Ovary (tissue), 9 donors: ENCODE data around the gene ARID1B. TPM values are rescaled to one million over a fixed set of nuclear protein-coding genes. Genes with fewer than 3 reads are reported as not detected.

ENCODE experiments used
- DNase-seq, 5 donors: peaks; one replicate each; pipeline ENCODE4 v3.0.0-alpha.2; 2019 to 2020
- H3K27ac ChIP-seq, 2 donors: fragments of 200-600 bp; one replicate each; pipeline versions ENCODE4 v1.5.1 to v1.8.0; 2019 to 2022
- H3K27me3 ChIP-seq: fragments of 200-600 bp; one replicate; pipeline ENCODE4 v1.8.0; 2022
- H3K36me3 ChIP-seq: fragments of 200-600 bp; sonication (generic); one replicate; pipeline ENCODE4 v1.5.1; 2019
- H3K4me1 ChIP-seq: one replicate; pipeline ENCODE4 v1.8.1; 2013; ENCODE audit warnings: mild to moderate bottlenecking, moderate library complexity; ENCODE audit not compliant: insufficient read depth
- H3K4me3 ChIP-seq: fragments of 200-600 bp; sonication (generic); one replicate; pipeline ENCODE4 v1.5.1; 2017
- H3K9me3 ChIP-seq, 2 donors: fragments of 200-600 bp in 1 of 2; sonication (generic) in 1 of 2; one replicate each; pipeline versions ENCODE4 v1.5.1 to v1.8.1; 2013 to 2019; ENCODE audit warnings: mild to moderate bottlenecking in 1 of 2, moderate library complexity in 1 of 2
- EP300 ChIP-seq: sonication (generic); formaldehyde crosslinking; IDR thresholded peaks from one replicate; pipeline ENCODE4 v1.6.1; 2017; ENCODE audit warnings: antibody characterized with exemption
- POLR2A ChIP-seq: fragments of 450-650 bp; IDR thresholded peaks from one replicate; pipeline ENCODE4 v1.6.1; 2017; ENCODE audit warnings: antibody characterized with exemption, mild to moderate bottlenecking, moderate library complexity
- WGBS, 3 donors: extraction: QIAGEN DNeasy Blood & Tissue Kit in 1 of 3; methylation state at CpG; one replicate each; pipeline versions ENCODE4 v1.1.5 to v1.1.7; 2013 to 2017; 5-methylcytosine and 5-hydroxymethylcytosine counted together
- intact Hi-C, 4 donors: fragments of 100-400 bp; cut with DNase I; formaldehyde crosslinking; loops; one replicate each; pipeline versions ENCODE4 v1.11.0 to v1.15.1; 2022 to 2023
- polyA plus RNA-seq, 2 donors: library from polyadenylated mRNA; stranded (reverse); fragments of 200-250 nt in 1 of 2; fragments of 350-450 nt in 1 of 2; fragmentation: Illumina TruSeq in 1 of 2; extraction: RNeasy Lipid Tissue Mini Kit (QIAGEN cat#74804) in 1 of 2; gene quantifications; one replicate each; pipeline ENCODE4 v1.2.3, GENCODE V29; 2013 to 2014
- total RNA-seq, 7 donors: library from RNA; depleted of rRNA in 2 of 7; stranded (reverse); fragments of >200 nt in 2 of 7; fragmentation: NEBNext Ultra II Directional in 3 of 7; extraction: Animal tissue kit (Norgen Biotek cat#: 25700) in 3 of 7; gene quantifications; one replicate each; pipeline versions ENCODE4 v1.1.0 to v1.2.4, GENCODE V29; 2016 to 2023
- TF ChIP-seq, protein P1 (sequence below), 3 donors: fragments of 450-650 bp in 2 of 3; fragments of 200-600 bp in 1 of 3; IDR thresholded peaks; one replicate each; pipeline versions ENCODE4 v1.5.1 to v1.8.0; 2016 to 2022; ENCODE audit warnings: antibody characterized with exemption in 3 of 3, mild to moderate bottlenecking in 1 of 3
- donor health status: DM: no; HTN: no; CAD: no; lungs with moderate emphysema.
- donor health status: DM: no; HTN: no; CAD: no.
- donor health status: Bipolar disorder and iron deficiency.
- donor health status: DM: yes; HTN: yes; CAD: no.
- donor health status: DM: no; HTN: no; CAD: no.
- donor health status: DM: yes; HTN: yes; CAD: no.

The ARID1B gene
- total and polyA plus RNA-seq, 9 donors, result 33.2 to 144 (median 105) TPM

GRCh38 chr6:157164972-157165371, 387.8 kb downstream of the ARID1B start:
- Histone ChIP-seq H3K9me3 (no peaks in the 10 kb centered on the region), H3K27ac (no peak overlapping the region), H3K4me1 (no peaks in the 10 kb centered on the region), H3K36me3 (no peaks in the 10 kb centered on the region), H3K27me3 (no peaks in the 10 kb centered on the region), H3K4me3 (no peak overlapping the region)
- no peak for DNase-seq
- 98 to 100% (median 100%) methylated on average over 1 of the region's 1 CpG for WGBS, 3 donors
- intact Hi-C loops, result no loop called here
- no peak for TF ChIP-seq POLR2A
- TF ChIP-seq, protein P1, sequence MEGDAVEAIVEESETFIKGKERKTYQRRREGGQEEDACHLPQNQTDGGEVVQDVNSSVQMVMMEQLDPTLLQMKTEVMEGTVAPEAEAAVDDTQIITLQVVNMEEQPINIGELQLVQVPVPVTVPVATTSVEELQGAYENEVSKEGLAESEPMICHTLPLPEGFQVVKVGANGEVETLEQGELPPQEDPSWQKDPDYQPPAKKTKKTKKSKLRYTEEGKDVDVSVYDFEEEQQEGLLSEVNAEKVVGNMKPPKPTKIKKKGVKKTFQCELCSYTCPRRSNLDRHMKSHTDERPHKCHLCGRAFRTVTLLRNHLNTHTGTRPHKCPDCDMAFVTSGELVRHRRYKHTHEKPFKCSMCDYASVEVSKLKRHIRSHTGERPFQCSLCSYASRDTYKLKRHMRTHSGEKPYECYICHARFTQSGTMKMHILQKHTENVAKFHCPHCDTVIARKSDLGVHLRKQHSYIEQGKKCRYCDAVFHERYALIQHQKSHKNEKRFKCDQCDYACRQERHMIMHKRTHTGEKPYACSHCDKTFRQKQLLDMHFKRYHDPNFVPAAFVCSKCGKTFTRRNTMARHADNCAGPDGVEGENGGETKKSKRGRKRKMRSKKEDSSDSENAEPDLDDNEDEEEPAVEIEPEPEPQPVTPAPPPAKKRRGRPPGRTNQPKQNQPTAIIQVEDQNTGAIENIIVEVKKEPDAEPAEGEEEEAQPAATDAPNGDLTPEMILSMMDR (IDR thresholded peaks at IDR 0.05), result no peak
- no peak for TF ChIP-seq EP300

DNA sequence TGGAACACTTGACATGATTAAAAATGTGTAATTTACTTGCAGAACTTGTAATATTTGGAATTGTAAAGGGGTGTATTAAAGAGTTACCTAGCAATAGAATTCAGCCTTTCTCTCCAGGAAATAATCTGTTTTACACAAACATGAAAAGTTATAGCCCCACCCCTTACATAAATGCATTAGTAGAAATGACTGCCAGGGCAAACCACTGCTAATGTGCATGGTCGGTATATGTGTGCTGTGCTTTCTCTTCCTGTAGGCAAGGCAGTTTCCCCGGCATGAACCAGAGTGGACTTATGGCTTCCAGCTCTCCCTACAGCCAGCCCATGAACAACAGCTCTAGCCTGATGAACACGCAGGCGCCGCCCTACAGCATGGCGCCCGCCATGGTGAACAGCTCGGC, 389.6 kb downstream of the ARID1B start:
- no peak for TF ChIP-seq POLR2A
- no peak for TF ChIP-seq EP300
- TF ChIP-seq, protein P1 (IDR thresholded peaks at IDR 0.05), result no peak
- no peak overlapping the region for H3K27ac ChIP-seq
- intact Hi-C loops, result no loop called here
- H3K36me3 ChIP-seq, result no peaks in the 10 kb centered on the region
- H3K9me3 ChIP-seq, result no peaks in the 10 kb centered on the region
- 96 to 99% (median 97%) methylated on average over 8 of the region's 8 CpGs for WGBS, 3 donors
- H3K4me3 ChIP-seq, result no peak overlapping the region
- H3K4me1 ChIP-seq, result no peaks in the 10 kb centered on the region
- DNase-seq, result no peak
- no peaks in the 10 kb centered on the region for H3K27me3 ChIP-seq

DNA sequence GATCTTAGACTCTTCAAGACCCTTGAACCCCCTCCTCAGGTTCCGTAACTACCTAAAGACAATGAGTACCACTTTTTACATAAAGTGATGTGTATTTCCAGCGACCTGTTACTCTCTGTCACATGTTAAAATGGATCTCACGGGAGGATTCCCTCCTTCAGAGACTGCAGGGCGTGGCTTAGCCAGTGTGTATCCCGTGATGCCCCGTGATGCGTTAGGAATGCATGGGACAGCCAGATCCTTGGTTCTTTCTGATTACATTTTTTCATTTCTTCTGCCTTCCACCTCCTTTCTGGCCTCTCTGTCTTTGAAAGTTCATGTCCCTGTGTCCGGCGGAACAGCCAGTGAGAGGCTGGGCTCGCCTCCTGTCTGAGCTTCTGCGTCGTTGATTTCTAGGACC, 390.7 kb downstream of the ARID1B start:
- Histone ChIP-seq H3K4me3 (no peak overlapping the region), H3K4me1 (peaks cover 6% of the 10 kb centered on the region), H3K27me3 (no peaks in the 10 kb centered on the region), H3K27ac (no peak overlapping the region), H3K9me3 (no peaks in the 10 kb centered on the region), H3K36me3 (no peaks in the 10 kb centered on the region)
- intact Hi-C loops, result no loop called here
- TF ChIP-seq, protein P1 (IDR thresholded peaks at IDR 0.05), result no peak
- TF ChIP-seq EP300 (no peak), POLR2A (no peak)
- DNase-seq, result no peak
- 88 to 93% (median 92%) methylated on average over 12 of the region's 12 CpGs for WGBS, 3 donors

DNA sequence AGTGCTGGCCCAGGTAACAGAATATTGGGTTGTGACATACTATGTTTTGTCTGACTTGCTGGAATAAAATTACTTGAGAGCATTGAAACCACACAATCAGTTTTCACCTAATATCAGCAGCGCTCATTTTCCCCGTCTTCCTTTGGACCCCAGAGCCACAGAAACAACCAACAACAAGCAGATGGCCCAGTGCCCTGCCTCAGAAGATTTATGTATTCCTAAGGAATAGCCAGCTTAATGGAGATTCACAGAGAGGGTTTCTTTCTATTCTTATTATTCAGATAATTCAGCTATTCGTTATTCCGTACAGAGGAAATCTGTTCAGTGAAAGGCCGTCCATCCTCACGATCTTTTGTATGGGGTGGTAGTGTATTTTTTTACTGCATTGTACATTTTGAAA, 391.3 kb downstream of the ARID1B start:
- WGBS, 3 donors, result 89 to 95% (median 93%) methylated on average over 6 of the region's 6 CpGs
- H3K36me3 ChIP-seq, result no peaks in the 10 kb centered on the region

More for the DNA sequence above, 391.3 kb downstream of the ARID1B start:
- Histone ChIP-seq H3K4me1 (peaks cover 6% of the 10 kb centered on the region), H3K27ac (no peak overlapping the region), H3K27me3 (no peaks in the 10 kb centered on the region), H3K4me3 (no peak overlapping the region), H3K9me3 (no peaks in the 10 kb centered on the region)
- TF ChIP-seq, protein P1 (IDR thresholded peaks at IDR 0.05), result no peak
- TF ChIP-seq POLR2A (no peak), EP300 (no peak)
- no peak for DNase-seq
- intact Hi-C loops, result no loop called here
